Right atrium auricular region (tissue), 2 donors: ENCODE data around the gene MYO18B. TPM values are rescaled to one million over a fixed set of nuclear protein-coding genes. Genes with fewer than 3 reads are reported as not detected.

Source experiments
- DNase-seq: peaks from one replicate; pipeline ENCODE4 v3.0.0-alpha.2; 2019; ENCODE audit warnings: low spot score
- H3K27ac ChIP-seq, 2 donors: fragments of 200-600 bp; sonication (generic); 1 replicate in 1 of 2; 2 replicates in 1 of 2; pipeline ENCODE4 v1.5.1; 2016 to 2019
- H3K27me3 ChIP-seq, 2 donors: fragments of 200-600 bp; sonication (generic); one replicate each; pipeline versions ENCODE4 v1.5.1 to v1.6.0; 2017 to 2019
- H3K36me3 ChIP-seq: fragments of 200-600 bp; sonication (generic); one replicate; pipeline ENCODE4 v1.5.1; 2016
- H3K4me1 ChIP-seq, 2 donors: fragments of 200-600 bp; sonication (generic); one replicate each; pipeline versions ENCODE4 v1.5.1 to v1.6.0; 2017 to 2019
- H3K4me3 ChIP-seq, 2 donors: fragments of 200-600 bp; sonication (generic); 1 replicate in 1 of 2; 2 replicates in 1 of 2; pipeline ENCODE4 v1.5.1; 2017 to 2019; ENCODE audit warnings: mild to moderate bottlenecking in 1 of 2, moderate library complexity in 1 of 2
- H3K9me3 ChIP-seq, 2 donors: fragments of 200-600 bp; sonication (generic); one replicate each; pipeline ENCODE4 v1.5.1; 2019
- CTCF ChIP-seq, 2 donors: fragments of 200-600 bp; sonication (generic); IDR thresholded peaks; one replicate each; pipeline ENCODE4 v1.5.1; 2019; ENCODE audit warnings: antibody characterized with exemption in 2 of 2
- total RNA-seq, 2 donors: library from RNA; depleted of rRNA; stranded (reverse); fragments of >200 nt; gene quantifications; one replicate each; pipeline ENCODE4 v1.1.0, GENCODE V29; 2016

The MYO18B gene
- total RNA-seq, 2 donors from 2014 or later = 119 to 247 TPM

- Histone ChIP-seq H3K27ac (peak overlapping the region; percentile 82 to 94), H3K36me3 (no peaks in the 10 kb centered on the region), H3K4me1 (peaks cover 0 to 47% of the 10 kb centered on the region in 2 donors), H3K9me3 (peaks cover 0 to 3% of the 10 kb centered on the region in 2 donors), H3K27me3 (no peaks in the 10 kb centered on the region), H3K4me3 (peak overlapping the region; percentile 40 to 43)
- no peak for TF ChIP-seq CTCF (IDR thresholded peaks at IDR 0.05)
- no peak for DNase-seq
Observed at GRCh38 chr22:25753252-25753651, 11.3 kb downstream of the MYO18B start.

DNA sequence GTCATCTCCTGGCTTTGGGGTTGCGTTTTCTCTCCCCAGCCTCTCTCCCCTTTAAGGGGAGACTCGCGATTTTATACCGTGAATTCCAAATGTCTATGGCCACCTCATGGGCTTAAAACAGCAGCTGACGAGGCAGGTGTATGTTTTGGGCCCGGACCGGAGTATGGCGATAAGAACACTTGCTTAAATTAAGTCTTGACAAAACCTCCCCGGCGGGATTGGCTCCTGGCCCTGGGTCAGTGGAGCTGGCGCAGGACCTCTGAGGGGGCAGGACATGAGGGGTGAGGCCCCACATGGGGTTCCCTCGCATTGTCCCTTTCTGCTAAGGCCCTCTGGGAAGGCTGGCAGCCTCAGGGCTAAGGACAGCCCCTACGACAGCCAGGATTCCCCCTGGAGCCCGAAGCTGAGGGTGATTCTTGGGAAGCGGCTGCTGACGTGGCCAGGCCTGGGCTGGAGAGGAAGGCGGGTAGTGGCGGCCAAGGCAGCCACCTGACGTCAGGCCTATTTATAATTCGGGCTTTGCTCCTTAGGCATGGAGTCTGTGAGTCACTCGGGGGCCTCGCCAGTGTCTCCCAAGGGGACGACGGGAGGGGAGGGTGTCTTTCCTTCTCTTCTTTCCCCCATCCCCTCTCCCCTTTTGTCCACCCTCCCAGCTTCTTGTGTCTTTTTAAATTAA lies 12.7 kb downstream of the MYO18B start:
- peak; percentile 89 for DNase-seq

DNA sequence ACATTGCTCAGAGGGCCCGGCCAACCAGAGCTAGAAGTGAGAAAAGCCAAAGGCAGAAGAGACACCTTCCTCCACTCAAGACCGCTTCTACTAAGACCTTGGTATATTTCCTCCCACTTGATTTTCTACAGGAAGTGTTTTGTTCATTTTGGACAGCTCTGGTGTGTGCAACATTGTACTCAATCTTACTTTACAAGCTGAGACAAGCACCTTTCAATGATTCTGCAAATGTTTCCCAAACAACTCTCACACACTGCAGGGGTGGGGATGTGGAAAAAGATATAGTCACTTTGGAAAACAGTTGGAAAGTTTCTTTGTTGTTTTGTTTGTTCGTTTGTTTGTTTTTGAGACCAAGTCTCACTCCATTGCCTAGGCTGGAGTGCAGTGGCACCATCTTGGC lies 15.7 kb downstream of the MYO18B start:
- Histone ChIP-seq H3K27ac (peak overlapping the region; percentile 82 to 94), H3K4me3 (no peak overlapping the region), H3K36me3 (peaks cover 7% of the 10 kb centered on the region), H3K9me3 (peaks cover 0 to 3% of the 10 kb centered on the region in 2 donors), H3K4me1 (peaks cover 0 to 45% of the 10 kb centered on the region in 2 donors), H3K27me3 (no peaks in the 10 kb centered on the region)
- DNase-seq = no peak
- TF ChIP-seq CTCF (IDR thresholded peaks at IDR 0.05) = no peak

More for the DNA sequence above, 12.7 kb downstream of the MYO18B start:
- Histone ChIP-seq H3K4me1 (peaks cover 0 to 37% of the 10 kb centered on the region in 2 donors), H3K27me3 (no peaks in the 10 kb centered on the region), H3K27ac (peak overlapping the region; percentile 82 to 94), H3K36me3 (no peaks in the 10 kb centered on the region), H3K4me3 (peak overlapping the region; percentile 40 to 43), H3K9me3 (peaks cover 0 to 3% of the 10 kb centered on the region in 2 donors)
- TF ChIP-seq CTCF (IDR thresholded peaks at IDR 0.05) = no peak

DNA sequence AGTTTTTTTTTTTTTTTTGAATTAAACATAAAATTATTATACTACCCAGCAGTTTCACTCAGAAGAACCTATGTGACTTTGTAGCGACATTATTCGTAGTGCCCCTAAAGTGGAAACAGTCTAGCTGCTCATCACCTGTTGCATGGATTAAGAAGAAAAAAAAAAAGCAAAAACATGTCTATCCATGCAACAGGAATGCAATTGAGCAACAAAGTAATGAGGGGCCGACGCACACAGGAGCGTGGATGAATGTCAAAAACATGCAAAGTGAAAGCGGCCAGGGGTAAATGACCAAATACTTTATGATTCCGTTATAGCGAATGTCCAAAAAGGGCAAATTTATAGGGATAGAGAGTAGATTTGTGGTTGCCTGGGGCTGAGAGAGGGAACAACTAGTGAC lies 16.3 kb downstream of the MYO18B start:
- Histone ChIP-seq H3K27ac (peak overlapping the region in 1 of 2 donors; percentile 94), H3K4me1 (peaks cover 0 to 47% of the 10 kb centered on the region in 2 donors)

GRCh38 chr22:25759825-25760231 lies 17.8 kb downstream of the MYO18B start:
- Histone ChIP-seq H3K4me3 (no peak overlapping the region), H3K27me3 (no peaks in the 10 kb centered on the region), H3K27ac (peak overlapping the region; percentile 27 to 94), H3K9me3 (peaks cover 0 to 3% of the 10 kb centered on the region in 2 donors), H3K36me3 (peaks cover 28% of the 10 kb centered on the region), H3K4me1 (peaks cover 0 to 51% of the 10 kb centered on the region in 2 donors)
- no peak for DNase-seq
- no peak for TF ChIP-seq CTCF (IDR thresholded peaks at IDR 0.05)

More for the DNA sequence above, 16.3 kb downstream of the MYO18B start:
- TF ChIP-seq CTCF (IDR thresholded peaks at IDR 0.05) = no peak
- H3K36me3 ChIP-seq = peaks cover 13% of the 10 kb centered on the region
- H3K27me3 ChIP-seq = no peaks in the 10 kb centered on the region
- no peak for DNase-seq
- peaks cover 0 to 3% of the 10 kb centered on the region in 2 donors for H3K9me3 ChIP-seq
- no peak overlapping the region for H3K4me3 ChIP-seq
